GM11168 (cell line): Measurements from ENCODE around the gene GMCL2.

Experiments used
- in situ Hi-C: fragments of 300-500 bp; cut with MboI; formaldehyde crosslinking; loops from one replicate; pipeline ENCODE4 v1.12.0; 2022; ENCODE audit warnings: low sequenced_read_pairs; ENCODE audit not compliant: unreplicated experiment

Gene GMCL2

GRCh38 chr5:178222292-178222691, 35.1 kb upstream of the GMCL2 start:
- in situ Hi-C loops, result no loop called here

DNA sequence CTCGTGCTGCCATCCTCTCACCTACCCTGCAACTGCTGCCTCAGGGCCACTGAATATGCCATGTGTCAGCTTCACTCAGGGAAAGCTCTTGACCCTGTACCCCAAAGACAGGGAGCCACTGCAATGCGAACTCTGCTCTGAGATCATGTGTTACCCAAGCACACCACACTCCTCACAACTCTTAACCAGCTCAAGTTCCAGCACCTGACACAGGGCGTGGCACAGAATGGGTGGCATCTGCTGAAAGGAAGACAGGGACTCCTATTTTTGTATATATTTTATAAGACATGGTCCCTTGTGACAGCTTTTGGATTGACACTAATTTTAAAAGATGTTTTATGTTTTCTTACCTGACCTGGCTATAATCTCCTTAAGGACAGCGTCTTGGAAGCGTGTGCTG, 34.7 kb upstream of the GMCL2 start:
- in situ Hi-C loops, result no loop called here

DNA sequence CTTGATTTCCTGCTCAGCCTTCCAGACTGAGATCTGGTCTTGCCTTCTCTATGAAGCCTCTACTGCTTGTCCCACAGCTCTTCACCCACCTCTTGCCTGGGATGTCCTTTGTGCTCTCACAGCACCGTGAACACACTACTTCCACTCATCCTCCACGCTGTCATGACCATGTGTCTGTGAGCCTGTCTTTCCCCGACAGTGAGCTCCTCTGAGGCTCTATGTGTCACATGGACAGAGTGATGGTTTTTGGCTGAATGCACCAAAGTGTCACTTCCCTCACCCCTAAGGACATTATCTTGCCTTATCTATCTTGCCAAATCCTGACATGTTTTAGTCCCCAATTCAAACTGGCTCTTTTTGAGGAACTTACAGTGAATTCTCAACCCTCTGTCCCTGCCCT, 34.1 kb upstream of the GMCL2 start:
- in situ Hi-C loops, result no loop called here

DNA sequence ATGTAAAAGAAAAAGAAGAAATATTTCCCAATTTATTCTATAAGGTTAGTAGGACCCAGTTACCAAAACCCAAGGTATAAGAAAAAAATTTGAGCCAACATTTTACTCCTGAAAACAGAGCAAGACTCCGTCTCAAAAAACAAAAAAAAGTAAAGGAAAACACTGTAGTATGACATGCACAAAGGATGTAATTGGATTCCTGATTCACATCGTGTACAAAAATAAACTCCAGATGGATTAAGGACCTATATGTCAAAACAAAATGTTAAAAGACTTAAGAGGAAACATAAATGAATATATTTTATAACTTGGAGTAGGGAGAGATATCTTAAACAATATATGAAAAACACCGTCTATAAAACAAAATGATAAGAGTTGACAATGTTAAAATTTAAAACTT, 31.7 kb upstream of the GMCL2 start:
- in situ Hi-C loops, result no loop called here

GRCh38 chr5:178218237-178218776, 31.1 kb upstream of the GMCL2 start:
- in situ Hi-C loops, result no loop called here

DNA sequence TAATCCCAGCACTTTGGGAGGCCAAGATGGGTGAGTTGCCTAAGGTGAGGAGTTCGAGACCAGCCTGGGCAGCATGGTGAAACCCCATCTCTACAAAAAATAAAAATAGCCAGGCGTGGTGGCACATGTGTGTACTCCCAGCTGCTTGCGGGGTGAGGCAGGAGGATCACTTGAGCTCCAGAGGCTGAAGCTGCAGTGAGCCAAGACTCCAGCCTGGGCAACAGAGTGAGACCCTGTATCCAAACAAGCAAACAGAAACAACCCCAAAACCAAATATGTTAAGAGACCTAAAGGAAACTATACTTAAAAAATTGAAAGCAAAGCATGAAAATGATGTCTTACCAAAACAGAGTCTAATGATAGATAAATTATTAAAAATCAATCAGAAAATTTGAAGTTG, 29.6 kb upstream of the GMCL2 start:
- in situ Hi-C loops, result no loop called here

GRCh38 chr5:178216088-178216534, 28.9 kb upstream of the GMCL2 start:
- in situ Hi-C loops, result no loop called here

- in situ Hi-C loops, result no loop called here
Measured at GRCh38 chr5:178215280-178216002, 28.3 kb upstream of the GMCL2 start.

DNA sequence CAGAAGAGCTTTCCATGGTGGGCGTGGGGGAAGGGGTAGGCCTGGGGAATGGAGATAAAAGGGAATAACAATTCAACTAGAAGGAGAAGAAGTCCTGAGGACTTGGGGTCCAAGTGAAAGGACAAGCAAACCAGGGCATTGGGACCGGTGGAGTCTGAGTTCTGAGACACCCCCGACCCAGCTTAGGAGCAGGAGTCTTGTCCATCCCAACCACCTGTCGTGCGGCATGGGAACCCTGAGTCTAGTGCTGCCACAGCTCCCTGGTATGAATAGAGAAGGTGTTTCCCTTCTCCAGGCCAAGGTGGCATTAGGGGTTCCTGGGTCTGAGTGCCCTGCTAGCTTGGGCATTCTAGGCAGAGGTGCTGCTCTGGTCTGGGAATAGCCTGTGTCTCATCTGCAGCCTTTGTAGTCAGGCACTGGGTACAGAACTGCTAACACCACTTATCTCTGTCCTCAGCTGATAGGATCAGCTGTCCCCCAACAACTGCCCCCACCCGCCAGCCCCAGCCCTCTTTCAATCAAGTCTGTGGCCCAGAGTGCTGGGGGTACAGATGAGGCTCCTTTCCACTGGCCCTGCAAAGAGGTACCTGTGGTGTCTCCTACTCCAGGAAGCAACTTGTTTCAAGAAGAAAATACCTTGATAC, 27.1 kb upstream of the GMCL2 start:
- in situ Hi-C loops, result no loop called here

DNA sequence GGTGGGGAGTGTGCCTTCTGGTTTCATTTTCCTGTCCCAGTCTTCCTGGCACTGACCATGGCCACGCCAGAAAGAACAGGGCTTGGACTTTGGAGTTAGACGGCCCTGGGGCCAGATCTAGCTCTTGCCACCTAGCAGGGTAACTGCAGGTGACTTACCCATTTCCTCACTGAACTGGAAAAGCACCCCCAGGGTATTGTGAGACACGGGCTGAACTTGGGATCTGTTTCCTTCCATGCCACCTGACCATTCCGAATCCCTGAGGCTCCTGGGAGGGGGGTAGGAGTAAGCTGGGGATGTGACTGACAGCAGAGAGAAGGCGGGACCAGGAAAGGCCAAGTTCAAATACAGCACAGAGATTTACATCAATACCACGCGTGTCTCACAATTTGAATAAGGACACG, 26.6 kb upstream of the GMCL2 start:
- in situ Hi-C loops, result no loop called here

GRCh38 chr5:178213003-178213461, 25.9 kb upstream of the GMCL2 start:
- in situ Hi-C loops, result no loop called here

GRCh38 chr5:178212241-178213002, 25.3 kb upstream of the GMCL2 start:
- in situ Hi-C loops, result no loop called here

GRCh38 chr5:178211095-178212048, 24.2 kb upstream of the GMCL2 start:
- in situ Hi-C loops, result no loop called here

GRCh38 chr5:178210686-178211085, 23.5 kb upstream of the GMCL2 start:
- in situ Hi-C loops, result no loop called here

GRCh38 chr5:178210073-178210535, 22.9 kb upstream of the GMCL2 start:
- in situ Hi-C loops, result no loop called here

DNA sequence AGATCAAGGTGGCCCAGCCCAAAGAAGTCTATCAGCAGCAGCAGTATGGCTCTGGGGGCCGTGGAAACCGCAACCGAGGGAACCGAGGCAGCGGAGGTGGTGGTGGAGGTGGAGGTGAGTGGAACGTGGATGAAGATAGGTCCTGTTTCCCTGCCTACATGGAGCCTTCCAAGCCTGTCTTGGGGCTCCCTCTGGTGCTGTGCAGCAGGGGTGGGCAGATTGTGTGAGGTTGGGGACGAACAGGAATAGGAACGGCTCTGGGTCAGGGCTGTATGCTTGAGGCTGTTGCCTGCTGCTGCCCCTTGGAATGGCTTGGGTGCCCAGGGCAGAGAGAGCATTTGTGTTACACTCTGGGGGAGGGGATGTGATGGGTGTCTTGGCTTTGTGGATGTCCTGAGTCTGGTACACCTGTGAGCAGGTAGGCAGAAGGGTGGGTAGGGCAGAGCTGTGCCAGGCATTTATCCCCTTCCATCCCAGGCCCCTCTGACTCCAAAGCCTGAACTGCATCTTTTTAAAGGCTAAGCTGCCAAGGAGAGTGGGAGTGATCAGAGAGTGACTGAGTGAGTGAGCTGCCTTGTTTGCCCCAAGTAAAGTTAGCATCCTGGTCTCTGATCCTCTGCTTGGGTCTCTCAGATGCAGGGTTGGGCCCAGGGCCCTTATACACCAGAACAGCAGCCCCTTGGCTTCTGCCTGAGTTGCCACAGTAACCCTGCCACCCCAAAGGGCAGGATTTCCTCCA, 22.3 kb upstream of the GMCL2 start:
- in situ Hi-C loops, result no loop called here

DNA sequence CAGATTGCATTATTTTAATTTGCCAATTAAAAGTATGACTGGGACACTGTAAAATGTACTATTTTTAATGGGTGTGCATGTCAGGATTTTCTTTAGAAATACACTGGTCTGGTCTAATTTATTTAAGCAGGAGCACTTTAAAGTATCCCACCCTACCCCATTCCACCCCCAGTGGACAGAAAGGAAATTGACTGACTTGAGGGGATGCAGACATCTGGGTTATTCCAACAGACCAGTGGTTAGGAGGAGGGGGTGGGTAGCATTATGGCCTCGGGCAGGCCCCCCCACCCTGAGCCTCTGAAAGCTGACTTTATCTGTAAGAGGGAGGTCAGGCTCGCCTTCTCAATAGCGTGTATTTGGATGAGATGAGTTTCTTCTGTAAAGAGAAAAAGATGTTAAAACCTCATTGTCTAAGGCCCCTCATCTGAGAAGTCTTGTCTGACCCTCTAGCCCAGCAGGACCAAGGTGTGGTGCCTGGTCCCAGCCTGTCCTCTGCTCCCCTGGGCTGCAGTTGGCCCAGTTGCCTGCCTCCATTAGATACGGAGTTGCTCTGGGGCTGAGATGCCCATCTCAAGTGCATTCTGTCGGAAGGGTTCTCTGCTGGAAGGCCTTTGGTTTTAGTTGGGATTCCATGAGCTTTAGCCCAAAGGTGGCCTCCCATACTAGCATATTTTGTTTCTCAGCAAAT, 21.5 kb upstream of the GMCL2 start:
- in situ Hi-C loops, result no loop called here

DNA sequence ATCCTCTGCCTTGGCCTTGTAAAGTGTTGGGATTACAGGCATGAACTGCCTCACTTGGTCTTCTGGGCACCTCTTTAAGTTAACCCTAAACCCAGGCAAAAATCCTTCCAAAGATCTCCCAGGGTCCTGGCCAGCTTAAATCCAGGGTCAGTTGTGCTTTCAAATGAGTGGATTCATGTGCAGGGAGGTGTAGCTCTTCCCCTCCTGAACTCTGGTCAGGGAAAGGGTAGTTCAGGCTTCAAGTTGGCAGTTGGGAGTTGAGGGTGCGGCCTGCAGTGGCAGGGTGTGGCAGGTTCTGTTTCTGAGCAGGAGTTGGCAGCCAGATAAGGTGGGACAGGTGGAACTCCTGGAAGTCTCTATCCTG, 20.7 kb upstream of the GMCL2 start:
- in situ Hi-C loops, result no loop called here
